Progenitor cell of endocrine pancreas (in vitro differentiated cells): ENCODE data around the gene DPAGT1. TPM values are rescaled to one million over a fixed set of nuclear protein-coding genes. Genes with fewer than 3 reads are reported as not detected.
"Not testable (repeated sequence)": the region's sequence is repeated elsewhere in the genome, so short reads cannot be mapped to it uniquely, and the experiment has no call there.

Experiments used
- DNase-seq: peaks from one replicate; pipeline ENCODE4 v3.0.0; 2021; ENCODE audit warnings: low spot score; ENCODE audit not compliant: unreplicated experiment
- H3K27ac Mint-ChIP-seq: 2 replicates; pipeline ENCODE4 v1.8.0; 2021; ENCODE audit warnings: mild to moderate bottlenecking, moderate library complexity, mixed read lengths
- H3K27me3 Mint-ChIP-seq: 2 replicates; pipeline ENCODE4 v1.8.0; 2021; ENCODE audit warnings: mixed read lengths
- H3K36me3 Mint-ChIP-seq: 2 replicates; pipeline ENCODE4 v1.8.0; 2022; ENCODE audit warnings: mixed read lengths; ENCODE audit not compliant: insufficient read depth
- H3K4me1 Mint-ChIP-seq: 2 replicates; pipeline ENCODE4 v1.8.0; 2021; ENCODE audit warnings: low read depth, mixed read lengths
- H3K4me3 Mint-ChIP-seq: 2 replicates; pipeline ENCODE4 v1.8.0; 2021; ENCODE audit warnings: low read depth, mild to moderate bottlenecking, moderate library complexity, mixed read lengths
- H3K9me3 Mint-ChIP-seq: 2 replicates; pipeline ENCODE4 v1.8.0; 2021; ENCODE audit warnings: low read depth, mixed read lengths
- CTCF ChIP-seq: fragments of 200-600 bp; sonication (generic); IDR thresholded peaks from one replicate; pipeline ENCODE4 v1.5.0; 2021; ENCODE audit warnings: antibody characterized with exemption, mild to moderate bottlenecking; ENCODE audit not compliant: unreplicated experiment
- total RNA-seq: library from RNA; stranded (reverse); gene quantifications from 2 replicates; pipeline ENCODE4 v1.2.1, GENCODE V29; 2021

DPAGT1 gene
- total RNA-seq, 1 donor from 2014 or later = 53.4 TPM

GRCh38 chr11:119106564-119107537, 5.2 kb upstream of the DPAGT1 start, which contains the start of gene C2CD2L:
TSS of gene C2CD2L (plus strand) at chr11:119107344. CDS start at chr11:119107742, 398 bp downstream.
- Mint-ChIP-seq H3K4me1 (peaks cover 9% of the 10 kb centered on the region), H3K4me3 (peak within 1 kb of the TSS; percentile 76), H3K27ac (peak within 1 kb of the TSS; percentile 78), H3K9me3 (no peaks in the 10 kb centered on the region), H3K27me3 (peaks cover 15% of the 10 kb centered on the region), H3K36me3 (no peaks in the 10 kb centered on the region)
- DNase-seq = peak; percentile 63
- no peak for TF ChIP-seq CTCF

GRCh38 chr11:119103793-119104192, 2.1 kb upstream of the DPAGT1 start:
- DNase-seq = no peak
- Mint-ChIP-seq H3K9me3 (no peaks in the 10 kb centered on the region), H3K4me3 (peak overlapping the region; percentile 27), H3K27me3 (peaks cover 9% of the 10 kb centered on the region), H3K36me3 (peaks cover under 1% of the 10 kb centered on the region), H3K4me1 (peaks cover 21% of the 10 kb centered on the region), H3K27ac (no peak overlapping the region)
- TF ChIP-seq CTCF = no peak

- DNase-seq, H3K36me3 Mint-ChIP-seq, H3K27me3 Mint-ChIP-seq, H3K9me3 Mint-ChIP-seq: not testable (repeated sequence)
- Mint-ChIP-seq H3K27ac (peak overlapping the region; percentile 99), H3K4me1 (peaks cover 19% of the 10 kb centered on the region), H3K4me3 (peak overlapping the region; percentile 78)
Measured at GRCh38 chr11:119103161-119103664, 1.6 kb upstream of the DPAGT1 start.

GRCh38 chr11:119100994-119101758, 477 bp downstream of the DPAGT1 start:
- Mint-ChIP-seq H3K27me3 (no peaks in the 10 kb centered on the region), H3K27ac (peak overlapping the region; percentile 99), H3K4me3 (peak overlapping the region; percentile 78), H3K36me3 (peaks cover 18% of the 10 kb centered on the region), H3K4me1 (peaks cover 16% of the 10 kb centered on the region), H3K9me3 (no peaks in the 10 kb centered on the region)
- DNase-seq = peak; percentile 54
- TF ChIP-seq CTCF = peak; percentile 37

GRCh38 chr11:119100246-119100970, 1.2 kb downstream of the DPAGT1 start:
- DNase-seq = no peak
- Mint-ChIP-seq H3K36me3 (peaks cover 20% of the 10 kb centered on the region), H3K27ac (peak overlapping the region; percentile 99), H3K4me1 (peaks cover 16% of the 10 kb centered on the region), H3K27me3 (no peaks in the 10 kb centered on the region), H3K4me3 (peak overlapping the region; percentile 78), H3K9me3 (no peaks in the 10 kb centered on the region)
- peak; percentile 17 for TF ChIP-seq CTCF
